Measurements from ENCODE around the gene DCBLD2.
"Not testable (repeated sequence)": the region's sequence is repeated elsewhere in the genome, so short reads cannot be mapped to it uniquely, and the experiment has no call there.

The DCBLD2 gene

GRCh38 chr3:98890965-98891910 is 10.3 kb downstream of the DCBLD2 start:
- DNase-seq, result no peak

GRCh38 chr3:98890181-98890835 is 11.2 kb downstream of the DCBLD2 start:
- no peak for DNase-seq

- DNase-seq, result no peak
These were observed 13.8 kb downstream of the DCBLD2 start for GRCh38 chr3:98887684-98888083.

GRCh38 chr3:98886525-98886924 is 15.0 kb downstream of the DCBLD2 start:
- DNase-seq, result no peak

- DNase-seq, result no peak
These were observed 15.6 kb downstream of the DCBLD2 start for GRCh38 chr3:98885851-98886250.

- DNase-seq, result no peak
These were observed 16.7 kb downstream of the DCBLD2 start for GRCh38 chr3:98884675-98885371.

- DNase-seq, result not testable (repeated sequence)
These were observed 18.7 kb downstream of the DCBLD2 start for GRCh38 chr3:98882614-98883333.

- DNase-seq, result no peak
These were observed 24.4 kb downstream of the DCBLD2 start for GRCh38 chr3:98877132-98877531.

- DNase-seq, result no peak
These were observed 26.0 kb downstream of the DCBLD2 start for GRCh38 chr3:98875535-98875934.

- DNase-seq, result no peak
These were observed 26.8 kb downstream of the DCBLD2 start for GRCh38 chr3:98874602-98875249.

- no peak for DNase-seq
These were observed 32.1 kb downstream of the DCBLD2 start for GRCh38 chr3:98869391-98869790.

GRCh38 chr3:98857971-98858370 is 43.5 kb downstream of the DCBLD2 start:
- not testable (repeated sequence) for DNase-seq

GRCh38 chr3:98857258-98857657 is 44.2 kb downstream of the DCBLD2 start:
- not testable (repeated sequence) for DNase-seq

GRCh38 chr3:98856724-98857123 is 44.8 kb downstream of the DCBLD2 start:
- no peak for DNase-seq

GRCh38 chr3:98855806-98856400 is 45.6 kb downstream of the DCBLD2 start:
- no peak for DNase-seq

- no peak for DNase-seq
These were observed 53.4 kb downstream of the DCBLD2 start for GRCh38 chr3:98848108-98848507.

- DNase-seq, result no peak
These were observed 55.4 kb downstream of the DCBLD2 start for GRCh38 chr3:98846101-98846500.

- DNase-seq, result no peak
These were observed 58.1 kb downstream of the DCBLD2 start for GRCh38 chr3:98843266-98843959.

- DNase-seq, result no peak
These were observed 61.6 kb downstream of the DCBLD2 start for GRCh38 chr3:98839846-98840245.

- DNase-seq, result not testable (repeated sequence)
These were observed 70.4 kb downstream of the DCBLD2 start for GRCh38 chr3:98831060-98831459.

- DNase-seq, result no peak
These were observed 72.2 kb downstream of the DCBLD2 start for GRCh38 chr3:98829246-98829832.
